ENCODE data around the gene UPK1B.

Gene UPK1B

DNA sequence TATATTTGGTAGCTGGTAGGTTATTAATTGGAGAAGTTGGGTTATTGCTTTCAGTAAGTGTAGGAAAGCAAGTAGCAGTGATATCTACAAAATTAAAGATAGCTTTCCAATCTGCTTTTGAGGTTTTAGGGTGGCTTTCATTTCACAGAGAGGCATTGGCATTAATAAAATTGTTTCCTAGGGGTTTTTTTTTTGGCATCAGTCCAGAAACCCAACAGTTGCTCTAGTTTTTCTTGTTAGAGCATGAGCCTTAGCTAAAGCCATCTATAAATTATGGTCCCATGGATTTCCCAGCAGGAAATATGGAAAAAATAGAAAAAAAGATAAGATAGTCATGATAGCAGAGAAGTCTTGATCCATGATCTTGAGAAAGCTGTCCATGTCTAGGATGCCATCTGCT, 70.3 kb downstream of the UPK1B start:
- H3K9ac ChIP-seq, result no peak overlapping the region
- H3K27ac ChIP-seq, result no peak overlapping the region
- H3K27me3 ChIP-seq, result no peaks in the 10 kb centered on the region
- no peak for TF ChIP-seq Cebpa-rat (IDR thresholded peaks at IDR 0.05)
- H3K36me3 ChIP-seq, result no peaks in the 10 kb centered on the region
- H3K4me1 ChIP-seq, result peaks cover 17% of the 10 kb centered on the region
- H3K4me3 ChIP-seq, result no peak overlapping the region
- H4K20me1 ChIP-seq, result peaks cover 4% of the 10 kb centered on the region; the same call in 1 of the 2 replicates
- no peak overlapping the region for H3K4me2 ChIP-seq
- H3K9me3 ChIP-seq, result peaks cover 19% of the 10 kb centered on the region

DNA sequence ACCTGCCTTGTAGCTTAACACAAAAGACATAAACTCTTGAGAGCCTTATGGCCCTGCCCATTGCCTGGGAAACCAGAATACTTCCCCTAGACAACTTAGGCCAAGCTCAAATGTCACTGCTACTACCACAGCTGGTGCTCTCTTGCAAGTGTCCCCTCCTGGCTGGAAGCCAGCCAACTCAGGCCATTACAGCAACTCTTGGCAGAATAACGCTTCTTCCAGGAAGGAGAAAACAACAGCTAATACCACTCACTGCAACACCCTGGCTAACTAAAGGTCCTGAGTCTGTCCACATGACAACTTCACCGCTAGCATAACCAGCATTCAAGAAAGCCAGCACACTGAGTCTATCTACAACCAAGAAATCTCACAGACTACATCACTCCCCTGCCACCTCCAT, 72.4 kb downstream of the UPK1B start:
- H3K4me2 ChIP-seq, result no peak overlapping the region
- no peaks in the 10 kb centered on the region for H4K20me1 ChIP-seq
- TF ChIP-seq Cebpa-rat (IDR thresholded peaks at IDR 0.05), result no peak
- no peaks in the 10 kb centered on the region for H3K27me3 ChIP-seq
- H3K4me3 ChIP-seq, result no peak overlapping the region
- H3K36me3 ChIP-seq, result no peaks in the 10 kb centered on the region
- H3K9me3 ChIP-seq, result peaks cover 19% of the 10 kb centered on the region
- H3K4me1 ChIP-seq, result peaks cover 5% of the 10 kb centered on the region; the same call in 1 of the 2 replicates
- no peak overlapping the region for H3K27ac ChIP-seq
- H3K9ac ChIP-seq, result no peak overlapping the region

Data from BLaER1 (cell line).